Endothelial cell of umbilical vein (primary cell): ENCODE measurements around the gene OARD1.

ENCODE experiments used
- CTCF ChIP-seq, 2 donors: IDR thresholded peaks; 1 replicate in 1 of 2; 2 replicates in 1 of 2; pipeline ENCODE4 v1.5.1; 2011; ENCODE audit warnings: low read length in 2 of 2, mild to moderate bottlenecking in 2 of 2, moderate library complexity in 2 of 2, control low read depth in 1 of 2, inconsistent platforms in 1 of 2, low read depth in 1 of 2; ENCODE audit not compliant: insufficient read depth in 1 of 2; ENCODE audit errors: extremely low read depth in 1 of 2
- POLR2A ChIP-seq: IDR thresholded peaks from 2 replicates; pipeline ENCODE4 v1.6.1; 2012; ENCODE audit warnings: low read depth, mild to moderate bottlenecking, control low read depth, low read length
- POLR2AphosphoS5 ChIP-seq: IDR thresholded peaks from 2 replicates; pipeline ENCODE4 v1.6.1; 2012; ENCODE audit warnings: low read depth, mild to moderate bottlenecking, control low read depth, low read length, moderate library complexity; ENCODE audit not compliant: insufficient read depth

- TF ChIP-seq CTCF (IDR thresholded peaks at IDR 0.05; ENCODE audit: extremely low read depth in 1 of 2, insufficient read depth in 1 of 2, low read depth in 1 of 2, low read length in 2 of 2), result no peak
- no peak for TF ChIP-seq POLR2AphosphoS5
- no peak for TF ChIP-seq POLR2A
Observed at GRCh38 chr6:41036186-41036585, 36.0 kb downstream of the OARD1 start.
